ENCODE measurements around the gene REC114.
A peak's percentile ranks its signal among the peaks of the same experiment; 100 is the strongest.

REC114 gene

GRCh38 chr15:73578026-73578425 is 135.1 kb downstream of the REC114 start:
- no peak for DNase-seq

GRCh38 chr15:73582851-73583379 is 140.0 kb downstream of the REC114 start:
- no peak for DNase-seq

GRCh38 chr15:73583544-73583943 is 140.6 kb downstream of the REC114 start:
- DNase-seq = no peak

GRCh38 chr15:73584699-73585420 is 141.9 kb downstream of the REC114 start:
- no peak for DNase-seq

- no peak for DNase-seq
Observed at GRCh38 chr15:73585871-73586654, 143.1 kb downstream of the REC114 start.

GRCh38 chr15:73589766-73590165 is 146.8 kb downstream of the REC114 start:
- DNase-seq = no peak

- no peak for DNase-seq
Observed at GRCh38 chr15:73590263-73590662, 147.3 kb downstream of the REC114 start.

GRCh38 chr15:73593304-73594074 is 150.5 kb downstream of the REC114 start:
- no peak for DNase-seq

GRCh38 chr15:73594109-73594508 is 151.1 kb downstream of the REC114 start:
- no peak for DNase-seq

GRCh38 chr15:73596174-73596573 is 153.2 kb downstream of the REC114 start:
- DNase-seq = peak; percentile 68

- no peak for DNase-seq
Observed at GRCh38 chr15:73597036-73597638, 154.2 kb downstream of the REC114 start.

GRCh38 chr15:73598530-73599160 is 155.7 kb downstream of the REC114 start:
- peak; percentile 75 for DNase-seq

- DNase-seq = peak; percentile 51
Observed at GRCh38 chr15:73599934-73600333, 157.0 kb downstream of the REC114 start.

- no peak for DNase-seq
Observed at GRCh38 chr15:73600413-73601335, 157.7 kb downstream of the REC114 start.

GRCh38 chr15:73601451-73602445 is 158.8 kb downstream of the REC114 start:
- DNase-seq = peak; percentile 56

GRCh38 chr15:73602446-73602843 is 159.5 kb downstream of the REC114 start:
- no peak for DNase-seq

GRCh38 chr15:73602992-73603391 is 160.0 kb downstream of the REC114 start:
- DNase-seq = no peak

GRCh38 chr15:73604477-73604876 is 161.5 kb downstream of the REC114 start:
- DNase-seq = no peak

- no peak for DNase-seq
Observed at GRCh38 chr15:73605759-73606436, 162.9 kb downstream of the REC114 start.
